NCI-H69 (cell line): Measurements from ENCODE around the gene AMACR.
A peak's percentile ranks its signal among the peaks of the same experiment; 100 is the strongest.

Source experiments
- DNase-seq: peaks from one replicate; lab custom pipeline; 2025; lab: John Stamatoyannopoulos, UW

AMACR gene

DNA sequence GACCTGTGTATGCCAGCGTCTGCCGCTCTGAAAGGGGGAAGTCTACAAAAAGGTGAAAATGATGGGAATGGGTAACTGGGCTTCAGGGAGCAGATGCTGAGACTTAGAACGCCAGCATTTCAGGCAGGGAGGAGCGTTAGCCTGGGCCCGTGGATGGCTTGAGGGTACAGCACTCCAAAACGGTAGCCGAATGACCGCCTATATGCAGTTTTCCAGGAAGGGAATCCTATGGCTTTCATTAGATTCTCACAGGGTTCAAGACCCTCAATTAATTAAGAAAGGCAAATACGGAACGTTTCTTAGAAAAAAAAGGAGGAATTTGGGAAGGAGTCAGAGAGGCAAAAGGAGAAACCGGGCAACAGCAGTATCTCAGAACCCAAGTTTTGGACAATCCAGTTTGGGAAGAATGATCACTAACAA lies 639 bp downstream of the AMACR start:
- peak; percentile 58 for DNase-seq

DNA sequence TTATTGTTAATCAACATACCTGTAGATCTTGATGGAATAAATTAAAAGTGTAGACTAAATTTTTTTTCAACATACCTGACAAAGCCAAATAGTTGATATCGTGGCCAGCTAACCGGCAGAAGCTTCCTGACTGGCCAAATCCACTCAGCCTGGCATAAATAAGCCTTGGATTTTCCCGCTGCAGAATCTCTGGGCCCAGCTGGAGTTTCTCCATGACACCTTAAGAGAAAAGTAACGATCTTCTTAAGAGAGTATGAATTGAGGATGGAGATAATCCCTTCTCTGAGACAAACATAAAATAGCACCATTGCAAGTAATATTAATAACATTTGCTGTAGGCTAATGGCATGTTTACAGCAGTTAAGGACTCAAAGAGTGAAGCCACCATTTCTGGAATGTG lies 2.2 kb downstream of the AMACR start:
- no peak for DNase-seq

DNA sequence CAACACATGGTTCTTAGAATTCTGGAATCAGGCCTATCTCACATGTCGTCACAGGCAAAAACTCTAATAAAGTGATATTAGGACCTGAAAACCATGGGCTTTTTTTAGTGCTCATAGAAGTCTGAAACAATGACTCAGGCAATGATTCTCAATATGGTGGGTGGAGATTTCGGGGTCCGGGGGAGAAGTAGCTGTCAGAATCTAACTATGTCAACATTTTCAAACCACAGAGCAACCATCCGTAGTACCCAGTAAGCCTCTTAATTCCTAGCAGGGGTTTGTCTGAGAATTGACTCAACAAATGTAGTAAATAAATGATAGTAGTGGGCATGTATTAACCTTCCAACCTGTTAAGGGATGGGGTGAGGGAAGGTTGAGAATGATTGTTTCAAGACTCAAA lies 2.6 kb downstream of the AMACR start:
- no peak for DNase-seq

DNA sequence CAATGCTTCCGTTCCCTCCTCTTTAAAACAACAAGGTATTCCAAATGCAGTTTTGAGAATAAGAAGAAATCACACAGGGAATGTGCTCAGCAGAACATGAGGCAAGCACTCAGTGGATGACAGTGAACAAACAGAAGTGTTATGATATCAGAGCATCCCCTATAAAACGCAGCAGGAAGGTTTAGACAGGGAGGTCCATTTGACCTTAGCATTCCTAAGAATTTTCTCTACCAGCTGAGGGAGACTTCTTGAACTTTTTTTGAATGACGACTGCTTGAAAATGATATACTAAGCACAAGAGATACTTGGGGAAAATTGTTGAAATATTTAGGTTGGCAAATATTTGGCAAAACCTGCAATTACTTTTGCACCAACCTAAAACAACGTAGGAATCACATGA lies 3.9 kb downstream of the AMACR start:
- no peak for DNase-seq

DNA sequence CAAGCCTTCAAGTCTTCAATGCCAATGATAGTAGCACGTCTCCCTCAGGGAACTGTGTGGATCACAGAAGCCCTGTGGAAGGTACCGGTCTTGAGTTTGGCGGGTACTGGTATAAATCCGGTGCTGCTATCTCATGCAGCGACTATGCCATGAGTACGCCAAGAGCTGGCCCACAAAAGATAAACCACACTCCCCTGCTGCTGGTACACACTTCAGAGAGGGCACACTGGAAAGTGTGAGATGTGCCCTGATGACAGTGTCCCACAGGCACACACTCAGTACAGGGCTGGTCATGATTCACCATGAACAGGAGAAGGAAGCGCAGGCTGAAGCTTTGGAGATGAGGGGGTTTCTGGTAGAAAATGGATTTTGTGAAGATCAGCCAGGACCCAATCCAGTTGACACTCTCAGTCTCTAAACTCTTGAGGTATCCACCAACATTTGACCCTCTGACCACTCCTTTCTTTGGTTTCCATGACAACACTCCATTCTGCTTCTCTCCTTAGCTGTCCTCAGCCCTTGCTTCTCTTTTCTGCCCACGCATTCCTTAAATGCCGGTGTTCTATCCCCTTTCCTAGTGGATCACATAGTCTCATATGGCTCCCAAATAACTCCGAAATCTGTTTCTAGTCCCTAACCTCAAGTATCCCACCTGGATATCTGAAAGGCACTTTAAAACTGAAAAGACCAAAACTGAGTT lies 5.1 kb downstream of the AMACR start:
- DNase-seq: no peak

DNA sequence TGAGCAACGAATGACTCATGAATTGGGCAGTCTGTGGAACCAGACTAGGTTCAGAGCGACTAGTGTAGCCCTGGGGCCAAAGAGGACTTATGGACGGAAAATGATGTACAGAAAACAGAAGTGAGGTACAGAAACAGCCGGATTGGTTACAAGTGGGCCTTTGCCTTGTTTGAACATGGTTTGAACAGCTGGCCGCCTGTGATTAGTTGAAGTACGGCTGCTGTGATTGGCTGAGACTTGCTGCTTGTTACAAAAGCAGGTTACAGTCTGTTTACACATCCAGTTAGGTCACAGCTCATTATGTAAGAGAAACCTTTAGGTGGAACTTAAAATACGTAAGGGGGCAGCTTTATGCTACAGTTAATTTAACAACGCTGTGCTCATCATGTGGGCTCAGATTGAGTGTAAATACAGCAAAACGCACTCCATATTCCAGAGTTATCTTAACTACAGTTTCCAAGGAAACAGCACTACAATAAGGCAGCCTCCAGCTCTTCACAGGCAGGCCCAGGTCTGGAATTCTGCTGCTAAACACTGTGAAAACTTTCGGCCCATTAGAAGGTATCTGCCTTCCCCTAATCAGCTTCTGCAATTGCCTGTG lies 6.5 kb downstream of the AMACR start:
- peak; percentile 99 for DNase-seq

DNA sequence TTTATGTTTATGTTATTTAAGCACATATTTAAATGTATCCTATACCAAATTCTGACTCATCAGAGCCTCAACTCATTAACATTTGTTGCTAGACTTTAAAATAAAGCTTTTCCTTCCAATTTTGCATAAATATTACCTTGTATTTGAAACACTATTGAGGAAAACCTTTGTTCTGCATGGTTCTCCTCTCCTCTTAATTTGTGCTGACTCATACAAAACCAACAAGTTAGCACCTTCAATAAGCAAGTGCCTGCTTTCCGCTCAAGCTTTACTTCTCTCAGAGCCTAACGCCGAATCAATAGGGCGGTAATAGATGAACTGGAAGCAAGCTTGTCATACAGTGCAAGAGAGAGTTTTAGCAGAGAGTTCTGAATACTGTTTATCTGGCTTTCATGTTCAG lies 7.9 kb downstream of the AMACR start:
- peak; percentile 15 for DNase-seq

DNA sequence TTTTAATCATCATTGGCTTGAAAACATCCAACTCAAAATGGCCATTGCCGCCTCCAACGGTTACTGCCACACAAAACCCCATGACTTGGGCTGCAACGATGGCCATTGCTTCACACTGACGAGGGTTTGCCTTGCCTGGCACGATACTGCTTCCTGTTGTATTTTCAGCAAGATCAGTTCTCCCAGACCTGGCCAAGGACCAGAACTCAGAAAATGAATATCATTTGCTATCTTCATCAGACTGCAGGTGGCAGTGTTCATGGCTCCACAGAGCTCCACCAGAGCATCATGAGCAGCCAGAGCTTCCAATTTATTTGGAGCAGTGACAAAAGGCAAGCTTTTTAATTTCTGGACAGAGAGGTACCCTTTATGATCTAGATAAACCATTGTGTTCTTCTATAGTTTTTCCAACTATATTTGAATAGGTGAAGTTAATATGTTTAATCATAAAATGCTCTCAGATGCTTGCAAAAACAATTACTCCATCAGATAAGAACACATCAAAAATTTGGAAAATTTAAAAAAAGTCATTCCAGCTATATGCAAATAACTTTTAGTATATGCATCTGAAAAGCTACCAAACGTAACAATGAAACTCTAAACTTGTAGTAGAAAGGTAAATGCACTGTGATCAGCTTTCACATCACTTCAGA lies 10.4 kb downstream of the AMACR start:
- peak; percentile 82 for DNase-seq

DNA sequence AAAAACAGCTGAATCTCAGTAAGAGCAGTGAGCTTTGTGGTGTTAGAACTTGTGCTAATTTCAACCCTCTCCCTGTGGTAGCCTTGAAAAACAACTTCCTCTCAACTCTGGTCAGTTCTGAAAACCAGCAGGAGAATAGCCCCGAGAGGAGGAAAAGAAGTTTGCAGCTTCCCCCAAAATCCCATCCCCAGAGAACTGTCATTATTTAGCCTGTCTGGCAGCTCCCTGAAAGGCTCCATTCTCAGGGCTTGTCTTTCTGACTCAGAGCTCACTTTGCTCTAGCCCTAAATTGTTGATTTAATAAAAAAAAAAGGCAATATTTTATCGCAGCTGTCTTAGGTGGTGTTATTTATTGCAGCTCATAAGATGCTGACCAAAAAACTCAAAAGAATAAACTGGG lies 12.0 kb downstream of the AMACR start:
- DNase-seq: no peak

DNA sequence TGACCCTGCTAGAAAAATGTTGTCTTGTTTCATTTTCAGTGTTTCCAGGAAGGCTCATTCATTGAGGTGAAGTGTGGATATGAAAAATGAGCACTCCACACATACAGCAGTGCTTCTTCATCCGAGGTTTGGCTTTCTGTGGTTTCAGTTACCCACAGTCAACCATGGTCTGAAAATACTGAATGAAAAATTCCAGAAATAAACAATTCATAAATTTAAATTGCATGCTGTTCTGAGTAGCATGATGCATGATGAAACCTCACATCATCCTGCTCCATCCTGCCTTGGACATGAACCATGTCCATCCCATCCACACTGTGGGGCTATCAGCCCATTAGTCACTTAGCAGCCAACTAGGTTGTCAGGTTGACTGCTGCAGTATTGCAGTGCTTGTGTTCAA lies 13.0 kb downstream of the AMACR start:
- DNase-seq: peak; percentile 20

DNA sequence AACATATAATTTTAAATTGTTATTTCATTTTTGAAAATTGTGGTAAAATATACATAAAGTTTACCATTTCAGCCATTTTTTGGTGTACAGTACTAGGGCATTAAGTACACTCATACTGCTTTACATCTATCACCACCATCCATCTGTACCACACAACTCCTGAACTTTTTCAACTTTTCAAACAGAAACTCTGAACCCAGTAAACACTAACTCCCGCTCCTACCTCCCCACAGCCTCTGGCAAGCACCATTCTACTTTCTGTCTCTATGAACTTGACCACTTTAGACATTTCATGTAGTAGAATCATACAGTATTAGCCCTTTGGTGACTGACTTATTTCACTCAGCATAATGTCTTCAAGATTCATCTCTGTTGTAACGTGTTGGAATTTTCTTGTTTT lies 15.0 kb downstream of the AMACR start:
- no peak for DNase-seq

DNA sequence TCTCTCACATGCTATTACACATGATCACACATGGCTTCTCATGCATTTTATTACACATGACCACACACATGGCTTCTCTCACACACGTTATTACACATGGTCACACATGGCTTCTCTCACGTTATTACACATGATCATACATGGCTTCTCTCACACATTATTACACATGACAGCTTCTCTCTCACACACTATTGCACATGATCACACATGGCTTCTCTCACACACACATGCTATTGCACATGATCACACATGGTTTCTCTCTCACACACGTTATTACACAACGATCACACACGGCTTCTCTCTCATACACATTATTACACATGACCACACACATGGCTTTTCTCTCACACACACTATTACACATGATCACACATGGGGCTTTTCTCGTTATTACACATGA lies 22.4 kb downstream of the AMACR start:
- DNase-seq: no peak

DNA sequence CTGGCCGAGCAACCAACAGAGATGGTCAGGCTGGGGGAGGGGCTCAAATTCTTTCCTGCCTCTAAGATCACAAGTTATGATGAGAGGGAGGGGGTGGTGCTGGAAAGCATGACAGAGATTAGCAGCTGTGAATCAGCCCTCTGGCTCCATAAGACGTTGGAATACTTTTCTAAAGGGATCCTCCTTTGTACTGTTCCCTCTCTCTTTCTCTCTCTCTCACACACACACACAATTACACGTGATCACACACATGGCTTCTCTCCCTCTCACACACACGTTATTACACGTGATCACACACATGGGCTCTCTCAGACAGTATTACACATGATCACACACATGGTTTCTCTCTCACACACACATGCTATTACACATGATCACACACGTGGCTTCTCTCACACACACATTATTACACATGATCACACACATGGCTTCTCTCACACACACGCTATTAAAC lies 23.2 kb downstream of the AMACR start, which contains the start of gene SLC45A2:
Gene SLC45A2 (minus strand): TSS at position 23 of the 454 bp plus-strand sequence. CDS start 110 bp downstream, outside the sequence.
- no peak for DNase-seq

DNA sequence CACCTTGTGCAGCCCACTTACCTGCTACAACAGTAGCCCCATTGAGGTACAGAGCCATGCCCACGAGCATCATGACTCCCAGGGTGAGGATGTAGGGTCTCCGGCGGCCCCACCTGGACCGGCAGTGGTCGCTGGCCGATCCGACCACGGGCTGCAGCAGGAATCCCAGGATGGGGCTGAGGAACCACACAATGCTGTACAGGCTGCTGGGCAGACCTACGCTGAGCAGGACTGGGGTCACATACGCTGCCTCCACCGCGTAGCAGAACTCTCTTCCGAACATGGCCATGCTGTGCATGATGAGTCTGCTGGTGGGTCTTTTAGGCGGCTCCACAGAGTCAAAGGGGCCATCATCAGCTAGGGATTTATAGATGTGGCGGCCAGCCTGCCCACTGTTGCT lies 23.7 kb downstream of the AMACR start:
- DNase-seq: no peak

DNA sequence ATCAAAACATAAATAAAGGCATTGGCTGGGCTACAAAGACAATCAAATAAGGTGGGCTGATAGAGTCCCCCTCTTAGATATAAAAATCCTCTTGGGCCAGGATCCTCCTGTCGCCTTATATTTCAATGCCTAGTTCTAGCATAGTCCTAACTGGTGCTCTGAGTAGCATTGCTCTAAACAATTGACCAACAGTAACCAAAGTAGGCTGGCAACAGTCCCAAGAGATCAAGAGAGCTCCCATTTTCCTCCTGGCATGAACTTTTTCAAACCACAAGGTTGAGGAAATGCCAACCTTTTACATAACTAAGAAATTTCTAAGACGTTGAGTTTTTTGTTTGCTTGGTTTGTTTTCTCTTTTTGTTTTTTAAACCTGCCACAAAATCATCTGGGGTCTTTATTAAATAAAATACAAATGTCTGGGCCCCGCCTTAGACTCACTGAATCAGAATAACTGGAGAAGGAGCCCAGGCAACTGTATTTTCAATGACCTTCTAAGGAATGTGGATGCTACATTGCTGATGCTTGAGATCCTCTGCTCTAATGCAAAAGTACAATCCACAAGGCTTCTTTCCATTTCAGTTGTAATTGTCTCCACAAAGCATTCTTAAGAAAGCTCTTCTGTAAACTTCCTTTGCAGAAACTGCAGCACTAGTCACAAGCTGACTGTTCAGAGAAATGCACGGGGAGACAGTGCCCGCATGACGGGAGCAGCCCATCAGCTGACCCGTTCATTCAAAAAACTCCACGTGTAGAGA lies 26.3 kb downstream of the AMACR start:
- no peak for DNase-seq

DNA sequence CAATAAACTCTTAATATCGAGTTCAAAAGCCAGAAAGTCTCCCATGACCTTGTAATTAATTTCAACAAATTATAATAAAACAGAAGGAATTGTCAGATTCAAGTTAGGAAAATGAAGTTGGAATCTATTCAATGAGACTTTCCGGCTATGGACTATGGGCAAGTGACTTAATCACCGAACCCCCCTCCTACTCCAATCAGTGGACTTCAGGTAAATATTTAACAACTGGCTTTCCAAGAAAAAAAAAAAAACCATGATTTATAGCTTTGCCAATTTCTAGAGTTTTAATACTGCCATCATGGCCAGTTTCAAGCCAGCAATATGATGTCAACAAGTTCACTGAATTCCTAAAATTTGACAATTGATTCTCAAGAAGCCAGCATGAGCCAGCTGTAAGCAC lies 27.8 kb downstream of the AMACR start:
- no peak for DNase-seq

DNA sequence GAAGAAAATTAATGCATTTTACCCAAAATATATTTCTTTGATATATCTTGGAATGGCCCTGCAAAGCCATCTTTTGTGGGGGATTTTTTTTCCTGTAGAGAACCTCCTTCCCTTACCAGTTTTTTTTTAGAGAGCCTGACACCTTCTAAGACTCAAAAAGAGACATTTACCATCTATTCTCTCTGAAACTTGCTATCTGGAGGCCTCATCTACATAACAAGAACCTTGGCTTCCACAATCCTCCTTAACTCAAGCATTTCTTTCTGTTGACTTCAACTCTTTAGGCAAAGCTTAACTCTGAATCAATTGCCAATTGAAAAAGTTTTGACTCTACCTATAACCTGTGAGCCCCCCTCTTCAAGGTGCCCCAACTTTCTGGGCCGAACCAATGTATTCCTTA lies 29.5 kb downstream of the AMACR start:
- no peak for DNase-seq

DNA sequence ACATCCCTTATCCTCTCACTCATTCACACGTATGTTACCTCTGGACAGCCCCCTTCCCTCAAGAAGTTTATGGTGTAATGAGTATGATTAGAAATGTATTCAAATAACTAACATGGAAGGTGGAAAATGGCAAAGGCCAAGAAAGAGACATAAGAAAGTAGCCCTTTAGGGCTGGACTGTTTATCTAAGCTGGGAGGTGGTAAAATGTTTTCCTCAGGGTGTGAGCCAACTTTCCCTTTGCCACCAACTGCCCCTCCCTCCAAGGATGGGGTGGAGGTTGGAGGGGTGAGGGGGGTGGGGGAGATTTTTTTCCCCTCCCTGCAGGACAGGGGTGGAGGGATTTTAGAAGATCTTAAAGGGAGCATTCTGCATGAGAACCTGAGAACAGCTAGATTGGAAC lies 31.5 kb downstream of the AMACR start:
- DNase-seq: no peak

DNA sequence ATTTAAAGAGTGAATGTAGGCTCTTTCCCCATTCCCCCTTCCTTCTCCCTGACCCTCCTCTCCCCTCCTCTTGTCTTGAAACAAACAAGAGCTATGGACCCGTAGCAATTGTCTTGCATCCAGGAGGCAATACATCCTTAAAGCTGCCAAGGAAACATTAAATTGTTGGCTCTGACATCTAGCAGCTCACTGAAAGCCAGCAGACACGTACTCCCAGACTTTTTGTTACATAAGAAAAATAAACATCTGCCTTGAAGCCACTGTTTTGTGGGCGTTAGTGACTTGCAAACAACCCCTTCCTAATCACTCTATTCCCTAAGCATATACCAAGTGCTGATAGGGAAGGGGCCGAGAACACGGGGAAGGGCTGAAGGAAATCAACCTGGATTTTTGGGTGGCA lies 32.0 kb downstream of the AMACR start:
- DNase-seq: peak; percentile 26

DNA sequence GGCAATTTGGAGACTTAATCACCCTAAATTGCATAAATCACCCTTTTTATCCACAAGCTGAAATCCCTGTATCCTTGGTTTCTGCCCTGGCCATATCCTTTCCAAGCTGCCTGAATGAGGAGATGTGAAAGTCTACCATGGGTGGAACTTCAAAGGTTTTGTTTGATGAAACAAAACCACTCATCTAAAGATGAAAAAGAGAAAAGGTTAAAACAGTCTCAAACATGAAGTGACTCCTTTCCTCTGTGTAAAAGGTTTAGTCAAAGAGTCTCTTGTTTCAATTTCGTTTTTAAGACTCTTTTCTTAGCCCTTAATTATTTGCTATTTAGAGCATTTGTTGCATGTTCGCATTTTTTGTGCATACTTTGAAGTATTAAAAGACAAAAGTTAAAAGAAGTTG lies 34.6 kb downstream of the AMACR start:
- no peak for DNase-seq

DNA sequence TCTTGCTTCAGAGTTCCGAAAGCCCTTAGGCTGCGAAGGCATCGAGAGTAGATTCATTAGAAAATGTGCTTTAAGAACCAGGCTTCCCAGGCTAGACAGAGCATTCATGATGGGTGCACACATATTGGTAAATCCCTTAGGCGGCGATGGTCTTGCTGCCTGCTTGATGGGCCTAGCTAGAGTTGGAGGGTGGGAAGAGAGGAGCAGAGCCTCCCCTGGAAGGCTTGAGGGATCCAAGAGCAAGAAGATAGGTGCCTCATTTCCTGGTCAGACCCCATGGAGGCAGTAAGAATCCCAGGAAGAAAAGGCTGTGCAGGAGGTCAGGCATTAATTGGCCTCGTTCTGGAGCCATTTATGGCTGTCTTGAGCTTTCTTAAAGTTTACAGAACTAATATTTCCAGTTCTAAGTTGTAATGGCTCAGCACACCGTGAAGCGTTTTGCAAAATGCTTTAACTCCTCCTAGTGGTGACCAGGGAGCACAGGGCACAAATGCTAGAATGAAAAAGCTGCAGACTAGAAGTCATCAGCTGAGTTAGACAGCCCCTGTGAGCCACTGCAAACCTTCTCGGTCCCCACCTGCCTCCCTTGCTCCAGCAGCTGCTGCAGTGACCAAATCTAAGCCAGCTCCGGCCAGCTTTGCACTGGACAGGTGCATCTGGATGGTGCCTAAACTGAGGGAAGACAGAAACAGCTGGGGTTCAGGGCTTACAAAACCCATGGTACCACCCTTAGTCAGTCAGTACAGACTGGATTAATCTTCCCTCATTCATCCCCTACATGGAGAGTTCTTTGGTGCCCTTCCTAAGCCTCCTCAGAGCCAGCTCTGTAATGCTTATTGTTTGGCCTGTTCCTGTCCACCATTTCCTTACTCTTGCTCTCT lies 38.0 kb downstream of the AMACR start:
- DNase-seq: peak; percentile 47
